Epithelial cell of esophagus (primary cell): ENCODE data around the gene TEX261.

Source experiments
- DNase-seq: peaks from one replicate; pipeline ENCODE4 v3.0.0; 2010; ENCODE audit warnings: low read depth
- H3K4me3 ChIP-seq: 2 replicates; pipeline ENCODE4 v1.5.1; 2011; ENCODE audit warnings: mild to moderate bottlenecking, low read length, control low read depth
- CTCF ChIP-seq: IDR thresholded peaks from 2 replicates; pipeline ENCODE4 v1.5.1; 2011; ENCODE audit warnings: low read depth, mild to moderate bottlenecking, low read length, control low read depth, inconsistent platforms; ENCODE audit not compliant: insufficient read depth; ENCODE audit errors: missing control alignments

Gene TEX261

GRCh38 chr2:70979180-70979488 is 15.5 kb downstream of the TEX261 start:
- TF ChIP-seq CTCF, result no peak
- DNase-seq, result no peak
- no peak overlapping the region for H3K4me3 ChIP-seq

GRCh38 chr2:70978341-70979179 is 16.1 kb downstream of the TEX261 start, which contains the start of gene ANKRD53:
ANKRD53 (plus strand) TSS chr2:70978630; CDS start chr2:70978646, 16 bp downstream.
- peak within 1 kb of the TSS; percentile 43 for H3K4me3 ChIP-seq
- peak; percentile 40 for DNase-seq
- TF ChIP-seq CTCF, result no peak

- H3K4me3 ChIP-seq, result peak overlapping the region; percentile 43
- peak; percentile 94 for DNase-seq
Measured at GRCh38 chr2:70977605-70978205, 17.0 kb downstream of the TEX261 start.

GRCh38 chr2:70975237-70975636 is 19.4 kb downstream of the TEX261 start:
- H3K4me3 ChIP-seq, result no peak overlapping the region
- TF ChIP-seq CTCF, result no peak
- no peak for DNase-seq

More at GRCh38 chr2:70977605-70978205, 17.0 kb downstream of the TEX261 start:
- TF ChIP-seq CTCF, result no peak

- DNase-seq, result no peak
- H3K4me3 ChIP-seq, result no peak overlapping the region
- no peak for TF ChIP-seq CTCF
Measured at GRCh38 chr2:70974592-70974991, 20.1 kb downstream of the TEX261 start.

GRCh38 chr2:70967189-70967588 is 27.5 kb downstream of the TEX261 start:
- DNase-seq, result no peak
- H3K4me3 ChIP-seq, result no peak overlapping the region
- no peak for TF ChIP-seq CTCF
